ENCODE data around the gene MEGF11.

MEGF11 gene

DNA sequence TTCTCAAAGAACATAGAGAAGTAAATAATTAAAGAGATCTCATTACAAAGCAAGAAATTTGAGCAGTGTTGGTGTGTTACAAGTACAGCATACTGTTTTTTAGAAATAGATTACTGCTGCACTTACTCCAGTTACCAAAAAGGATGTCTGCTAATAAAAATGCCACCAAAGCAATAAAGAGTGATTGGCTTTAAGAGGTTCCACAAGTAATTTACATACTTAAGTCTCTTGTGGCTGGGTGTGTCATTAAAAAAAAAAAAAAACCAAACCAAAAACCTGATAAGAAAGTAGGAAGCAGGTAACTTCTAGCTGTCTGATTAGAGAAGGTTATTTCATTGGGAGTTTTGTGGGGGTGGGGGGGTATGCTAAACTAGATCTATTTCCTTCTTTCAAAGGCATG lies 369.0 kb downstream of the MEGF11 start:
- Histone ChIP-seq H3K36me3 (peaks cover 42 to 62% (median 54%) of the 10 kb centered on the region in 3 donors), H3K4me3 (no peak overlapping the region), H3K9me3 (no peaks in the 10 kb centered on the region), H3K27ac (no peak overlapping the region), H3K27me3 (no peaks in the 10 kb centered on the region), H3K4me1 (no peaks in the 10 kb centered on the region)
- DNase-seq = no peak
- TF ChIP-seq CTCF (IDR thresholded peaks at IDR 0.05) = no peak
- intact Hi-C loops (cut with DNase I; ENCODE audit: low total_unique reads) = no loop called here

- Histone ChIP-seq H3K27me3 (no peaks in the 10 kb centered on the region), H3K36me3 (peaks cover 47 to 65% (median 56%) of the 10 kb centered on the region in 3 donors), H3K9me3 (no peaks in the 10 kb centered on the region), H3K4me3 (no peak overlapping the region), H3K4me1 (no peaks in the 10 kb centered on the region), H3K27ac (no peak overlapping the region)
- intact Hi-C loops (cut with DNase I; ENCODE audit: low total_unique reads) = no loop called here
- TF ChIP-seq CTCF (IDR thresholded peaks at IDR 0.05) = no peak
- DNase-seq = no peak
Measured at GRCh38 chr15:65883571-65883970, 370.0 kb downstream of the MEGF11 start.

DNA sequence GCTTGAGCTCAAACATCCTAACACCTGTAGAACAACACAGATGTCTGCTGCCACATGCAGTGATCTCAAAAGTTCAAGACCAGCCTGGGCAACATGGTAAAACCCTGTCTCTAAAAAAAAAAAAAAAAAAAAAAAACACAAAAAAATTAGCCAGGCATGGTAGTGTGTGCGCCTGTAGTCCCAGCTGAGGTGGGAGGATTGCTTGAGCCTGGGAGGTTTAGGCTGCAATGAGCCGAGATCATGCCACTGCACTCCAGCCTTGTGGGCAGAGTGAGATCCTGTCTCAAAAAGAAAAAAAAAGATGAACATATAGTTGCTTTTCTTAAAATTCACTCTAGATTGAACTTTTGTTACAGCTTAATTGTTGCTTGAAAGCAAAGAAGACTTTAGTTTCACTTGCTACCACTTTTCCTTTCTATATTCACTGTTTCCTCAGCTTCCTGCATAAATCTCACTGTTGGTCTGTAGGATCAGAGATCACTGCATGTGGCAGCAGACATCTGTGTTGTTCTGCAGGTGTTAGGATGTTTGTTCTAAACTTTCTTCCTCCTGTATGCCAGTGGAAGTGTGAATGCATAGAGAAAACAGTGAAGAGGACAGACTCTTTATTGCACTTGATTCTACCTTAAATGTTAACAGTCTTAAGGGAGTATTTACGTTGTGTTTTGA lies 371.6 kb downstream of the MEGF11 start:
- H3K27me3 ChIP-seq = no peaks in the 10 kb centered on the region
- DNase-seq = no peak
- no peak overlapping the region for H3K27ac ChIP-seq
- intact Hi-C loops (cut with DNase I; ENCODE audit: low total_unique reads) = no loop called here
- H3K36me3 ChIP-seq = peaks cover 46 to 64% (median 52%) of the 10 kb centered on the region in 3 donors
- no peaks in the 10 kb centered on the region for H3K4me1 ChIP-seq
- H3K4me3 ChIP-seq = no peak overlapping the region
- TF ChIP-seq CTCF (IDR thresholded peaks at IDR 0.05) = no peak
- H3K9me3 ChIP-seq = no peaks in the 10 kb centered on the region

DNA sequence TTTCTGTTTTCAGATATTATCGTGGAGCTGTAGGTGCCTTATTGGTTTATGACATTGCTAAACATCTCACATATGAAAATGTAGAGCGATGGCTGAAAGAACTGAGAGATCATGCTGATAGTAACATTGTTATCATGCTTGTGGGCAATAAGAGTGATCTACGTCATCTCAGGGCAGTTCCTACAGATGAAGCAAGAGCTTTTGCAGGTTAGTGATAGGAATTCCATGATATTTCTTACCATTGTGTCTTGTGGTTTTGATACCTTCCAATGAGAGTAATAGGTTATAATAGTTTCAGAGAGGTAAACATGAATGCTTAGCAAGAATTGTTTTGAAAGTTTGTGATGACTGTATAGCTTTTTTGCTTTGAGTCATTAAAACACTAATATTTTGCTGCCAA lies 375.8 kb downstream of the MEGF11 start:
- intact Hi-C loops (cut with DNase I; ENCODE audit: low total_unique reads) = no loop called here
- Histone ChIP-seq H3K9me3 (no peaks in the 10 kb centered on the region), H3K27ac (no peak overlapping the region), H3K36me3 (peaks cover 28 to 57% (median 50%) of the 10 kb centered on the region in 3 donors), H3K4me3 (no peak overlapping the region), H3K27me3 (no peaks in the 10 kb centered on the region), H3K4me1 (peaks cover 0 to 20% (median 2%) of the 10 kb centered on the region in 4 donors)
- TF ChIP-seq CTCF (IDR thresholded peaks at IDR 0.05) = no peak
- DNase-seq = no peak

GRCh38 chr15:65875458-65875857 lies 378.1 kb downstream of the MEGF11 start:
- no peaks in the 10 kb centered on the region for H3K9me3 ChIP-seq
- H3K27ac ChIP-seq = no peak overlapping the region
- H3K36me3 ChIP-seq = peaks cover 28 to 43% (median 43%) of the 10 kb centered on the region in 3 donors
- no peaks in the 10 kb centered on the region for H3K27me3 ChIP-seq
- DNase-seq = no peak
- TF ChIP-seq CTCF (IDR thresholded peaks at IDR 0.05) = no peak
- H3K4me1 ChIP-seq = peaks cover 0 to 36% (median 7%) of the 10 kb centered on the region in 4 donors
- H3K4me3 ChIP-seq = no peak overlapping the region
- intact Hi-C loops (cut with DNase I; ENCODE audit: low total_unique reads) = no loop called here

All from tibial artery (tissue), 4 donors.